ENCODE results near the gene LPA.
"Not testable (repeated sequence)": the region's sequence is repeated elsewhere in the genome, so short reads cannot be mapped to it uniquely, and the experiment has no call there.

The LPA gene, protein sequence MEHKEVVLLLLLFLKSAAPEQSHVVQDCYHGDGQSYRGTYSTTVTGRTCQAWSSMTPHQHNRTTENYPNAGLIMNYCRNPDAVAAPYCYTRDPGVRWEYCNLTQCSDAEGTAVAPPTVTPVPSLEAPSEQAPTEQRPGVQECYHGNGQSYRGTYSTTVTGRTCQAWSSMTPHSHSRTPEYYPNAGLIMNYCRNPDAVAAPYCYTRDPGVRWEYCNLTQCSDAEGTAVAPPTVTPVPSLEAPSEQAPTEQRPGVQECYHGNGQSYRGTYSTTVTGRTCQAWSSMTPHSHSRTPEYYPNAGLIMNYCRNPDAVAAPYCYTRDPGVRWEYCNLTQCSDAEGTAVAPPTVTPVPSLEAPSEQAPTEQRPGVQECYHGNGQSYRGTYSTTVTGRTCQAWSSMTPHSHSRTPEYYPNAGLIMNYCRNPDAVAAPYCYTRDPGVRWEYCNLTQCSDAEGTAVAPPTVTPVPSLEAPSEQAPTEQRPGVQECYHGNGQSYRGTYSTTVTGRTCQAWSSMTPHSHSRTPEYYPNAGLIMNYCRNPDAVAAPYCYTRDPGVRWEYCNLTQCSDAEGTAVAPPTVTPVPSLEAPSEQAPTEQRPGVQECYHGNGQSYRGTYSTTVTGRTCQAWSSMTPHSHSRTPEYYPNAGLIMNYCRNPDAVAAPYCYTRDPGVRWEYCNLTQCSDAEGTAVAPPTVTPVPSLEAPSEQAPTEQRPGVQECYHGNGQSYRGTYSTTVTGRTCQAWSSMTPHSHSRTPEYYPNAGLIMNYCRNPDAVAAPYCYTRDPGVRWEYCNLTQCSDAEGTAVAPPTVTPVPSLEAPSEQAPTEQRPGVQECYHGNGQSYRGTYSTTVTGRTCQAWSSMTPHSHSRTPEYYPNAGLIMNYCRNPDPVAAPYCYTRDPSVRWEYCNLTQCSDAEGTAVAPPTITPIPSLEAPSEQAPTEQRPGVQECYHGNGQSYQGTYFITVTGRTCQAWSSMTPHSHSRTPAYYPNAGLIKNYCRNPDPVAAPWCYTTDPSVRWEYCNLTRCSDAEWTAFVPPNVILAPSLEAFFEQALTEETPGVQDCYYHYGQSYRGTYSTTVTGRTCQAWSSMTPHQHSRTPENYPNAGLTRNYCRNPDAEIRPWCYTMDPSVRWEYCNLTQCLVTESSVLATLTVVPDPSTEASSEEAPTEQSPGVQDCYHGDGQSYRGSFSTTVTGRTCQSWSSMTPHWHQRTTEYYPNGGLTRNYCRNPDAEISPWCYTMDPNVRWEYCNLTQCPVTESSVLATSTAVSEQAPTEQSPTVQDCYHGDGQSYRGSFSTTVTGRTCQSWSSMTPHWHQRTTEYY (N-terminal part only)

GRCh38 chr6:160664198-160664597 lies at the start of gene LPA:
TSS of gene LPA (minus strand) at chr6:160664275. CDS start at chr6:160664214, 61 bp downstream.
- not testable (repeated sequence) for DNase-seq (ENCODE audit: low read depth in 3 of 3)

DNA sequence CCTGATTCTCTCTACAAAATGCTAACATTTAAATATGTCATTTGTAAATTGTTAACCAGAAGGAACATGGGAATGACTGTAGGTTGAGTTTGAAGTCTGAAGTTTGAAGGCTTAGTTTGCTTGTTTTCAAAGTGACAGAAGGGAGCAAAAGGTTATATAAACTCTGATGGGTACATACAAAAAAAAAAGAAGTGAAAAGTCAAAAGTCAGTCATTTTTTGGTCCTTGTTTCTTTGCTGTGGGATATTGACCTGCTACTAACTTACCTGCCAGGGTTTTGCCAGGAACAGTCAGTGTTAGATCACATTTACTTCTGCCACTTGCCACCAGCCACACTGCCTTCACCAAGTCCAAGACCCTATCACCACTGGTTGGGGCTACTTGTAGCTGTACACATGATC lies 44.9 kb upstream of the LPA start:
- not testable (repeated sequence) for DNase-seq (ENCODE audit: low read depth in 3 of 3)

- DNase-seq (ENCODE audit: low read depth in 3 of 3), result not testable (repeated sequence)
These were observed 40.6 kb upstream of the LPA start for GRCh38 chr6:160704688-160705087.

- DNase-seq (ENCODE audit: low read depth in 3 of 3), result not testable (repeated sequence)
These were observed 38.0 kb upstream of the LPA start, which contains the start of gene PLG for GRCh38 chr6:160701918-160702680. TSS of gene PLG (plus strand) at chr6:160702244. CDS start at chr6:160702305, 61 bp downstream.

DNA sequence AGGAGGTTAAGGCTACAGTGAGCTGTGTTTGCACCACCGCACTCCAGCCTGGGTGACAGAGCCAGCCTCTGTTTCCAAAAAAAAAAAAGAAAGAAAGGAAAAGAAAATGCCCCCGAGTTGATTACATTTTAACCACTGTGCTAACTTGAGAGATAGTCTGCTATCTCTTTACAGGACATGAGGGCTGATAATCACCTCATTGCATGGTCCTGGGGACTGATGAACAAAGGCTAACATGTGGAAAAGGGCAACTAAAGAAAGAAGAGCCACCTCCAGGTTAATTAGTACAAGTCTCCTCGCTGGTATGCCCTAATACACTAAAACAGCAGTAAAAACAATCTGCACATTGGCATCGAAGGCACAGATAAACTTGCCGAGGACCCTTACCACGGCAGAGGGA lies 33.8 kb upstream of the LPA start:
- no peak for DNase-seq (ENCODE audit: low read depth in 3 of 3)

GRCh38 chr6:160696884-160697283 lies 32.8 kb upstream of the LPA start:
- not testable (repeated sequence) for DNase-seq (ENCODE audit: low read depth in 3 of 3)

- not testable (repeated sequence) for DNase-seq (ENCODE audit: low read depth in 3 of 3)
These were observed 31.5 kb upstream of the LPA start for GRCh38 chr6:160695622-160696021.

DNA sequence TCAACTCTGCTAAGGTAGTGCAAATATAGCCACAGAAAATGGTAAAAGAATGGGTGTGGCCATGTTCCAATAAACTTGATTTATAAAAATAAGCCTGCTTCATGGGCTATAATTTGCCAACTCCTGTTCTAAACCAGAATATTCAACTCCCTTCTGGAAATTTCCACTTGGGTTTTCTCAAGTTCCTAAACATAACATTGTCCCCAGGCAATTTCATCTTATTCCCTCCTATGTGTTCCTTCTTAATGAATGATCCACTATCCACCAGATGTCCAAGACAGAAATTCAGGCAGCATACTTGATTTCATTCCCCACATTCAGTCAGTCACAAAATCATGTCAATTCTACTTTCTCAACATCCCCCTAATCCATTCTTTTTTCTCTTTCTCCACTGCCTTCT lies 30.9 kb upstream of the LPA start:
- not testable (repeated sequence) for DNase-seq (ENCODE audit: low read depth in 3 of 3)

GRCh38 chr6:160692369-160692959 lies 28.4 kb upstream of the LPA start:
- DNase-seq (ENCODE audit: low read depth in 3 of 3), result no peak

DNA sequence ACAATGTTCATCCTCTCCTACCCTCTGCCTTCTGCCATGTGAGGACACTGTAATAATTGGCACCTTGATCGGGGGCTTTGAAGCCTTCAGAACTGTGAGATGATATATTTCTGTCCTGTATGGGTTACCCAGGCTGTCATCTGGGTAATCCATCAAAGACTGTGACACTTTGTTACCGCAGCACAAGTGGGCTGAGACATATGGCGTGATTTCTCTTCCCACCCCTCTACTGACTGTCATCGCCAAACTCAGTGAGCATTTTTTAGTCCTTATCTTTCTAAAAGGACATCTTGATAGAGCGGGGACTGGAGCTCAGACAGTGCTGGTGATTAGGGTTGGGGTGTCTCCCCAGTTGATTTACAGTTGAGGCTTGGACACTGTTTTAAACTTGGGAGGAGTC lies 27.5 kb upstream of the LPA start:
- no peak for DNase-seq (ENCODE audit: low read depth in 3 of 3)

DNA sequence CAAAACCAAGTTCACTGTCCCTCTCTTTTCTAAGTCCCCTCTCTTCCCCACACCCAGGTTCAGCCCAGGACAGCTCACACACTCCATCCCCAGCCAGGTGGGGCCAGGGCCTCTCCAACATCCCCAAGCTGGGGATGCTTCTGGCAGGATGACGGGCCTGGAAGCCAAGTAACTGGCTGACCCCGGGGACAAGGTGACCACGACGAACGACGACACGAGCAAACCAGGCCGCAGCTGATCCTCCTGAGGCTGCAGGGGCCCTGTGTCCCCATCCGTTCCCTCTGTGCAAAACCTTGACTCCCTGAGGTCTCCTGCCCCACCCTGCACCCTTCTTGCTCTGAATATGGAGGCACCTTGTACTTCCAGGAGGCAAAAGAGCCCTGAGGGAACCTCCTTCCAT lies 26.4 kb upstream of the LPA start:
- no peak for DNase-seq (ENCODE audit: low read depth in 3 of 3)

DNA sequence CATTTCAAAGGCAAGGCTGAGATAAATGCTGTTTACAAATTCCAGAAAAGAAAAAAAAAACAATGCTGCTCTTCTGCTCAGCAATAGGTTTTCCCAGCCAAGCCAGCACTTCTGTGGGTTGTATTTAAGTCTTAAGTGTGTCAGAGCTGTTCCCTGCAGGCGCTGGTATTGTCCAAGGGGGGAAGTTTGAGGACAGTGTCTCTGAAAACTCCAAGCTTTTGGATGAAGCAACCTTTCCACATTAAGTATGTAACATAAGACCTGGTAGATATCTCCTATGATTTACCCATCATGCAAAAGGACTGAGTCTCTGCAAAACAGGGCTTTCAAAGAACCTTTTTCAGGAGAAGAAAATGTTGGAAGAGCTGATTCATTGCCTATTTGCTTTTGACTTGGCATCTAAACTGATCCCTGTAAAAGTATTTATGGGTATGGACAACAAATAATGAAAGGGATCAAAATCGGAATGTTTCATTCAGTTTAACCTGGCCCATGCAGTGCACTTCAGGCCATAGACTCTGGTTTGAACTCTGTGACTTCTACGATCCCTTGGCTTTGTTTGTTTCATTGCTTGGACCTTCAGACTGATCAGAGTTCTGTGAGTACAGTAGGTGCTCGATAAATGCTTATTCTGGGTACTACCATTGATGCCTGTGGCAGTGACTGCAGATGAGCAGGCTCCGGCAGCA lies 21.8 kb upstream of the LPA start:
- no peak for DNase-seq (ENCODE audit: low read depth in 3 of 3)

DNA sequence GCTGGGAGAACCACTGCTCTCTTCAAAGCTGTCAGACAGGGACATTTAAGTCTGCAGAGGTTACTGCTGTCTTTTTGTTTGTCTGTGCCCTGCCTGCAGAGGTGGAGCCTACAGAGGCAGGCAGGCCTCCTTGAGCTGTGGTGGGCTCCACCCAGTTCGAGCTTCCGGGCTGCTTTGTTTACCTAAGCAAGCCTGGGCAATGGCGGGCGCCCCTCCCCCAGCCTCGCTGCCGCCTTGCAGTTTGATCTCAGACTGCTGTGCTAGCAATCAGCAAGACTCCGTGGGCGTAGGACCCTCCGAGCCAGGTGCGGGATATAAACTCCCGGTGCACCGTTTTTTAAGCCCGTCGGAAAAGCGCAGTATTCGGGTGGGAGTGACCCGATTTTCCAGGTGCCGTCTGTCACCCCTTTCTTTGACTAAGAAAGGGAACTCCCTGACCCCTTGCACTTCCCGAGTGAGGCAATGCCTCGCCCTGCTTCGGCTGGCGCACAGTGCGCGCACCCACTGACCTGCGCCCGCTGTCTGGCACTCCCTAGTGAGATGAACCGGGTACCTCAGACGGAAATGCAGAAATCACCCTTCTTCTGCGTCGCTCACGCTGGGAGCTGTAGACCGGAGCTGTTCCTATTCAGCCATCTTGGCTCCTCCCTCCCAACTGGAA lies 21.2 kb upstream of the LPA start:
- not testable (repeated sequence) for DNase-seq (ENCODE audit: low read depth in 3 of 3)

- no peak for DNase-seq (ENCODE audit: low read depth in 3 of 3)
These were observed 15.3 kb upstream of the LPA start for GRCh38 chr6:160679402-160679769.

GRCh38 chr6:160678744-160679401 lies 14.8 kb upstream of the LPA start:
- DNase-seq (ENCODE audit: low read depth in 3 of 3), result no peak

- DNase-seq (ENCODE audit: low read depth in 3 of 3), result no peak
These were observed 14.2 kb upstream of the LPA start for GRCh38 chr6:160678230-160678629.

GRCh38 chr6:160676418-160676817 lies 12.3 kb upstream of the LPA start:
- DNase-seq (ENCODE audit: low read depth in 3 of 3), result not testable (repeated sequence)

DNA sequence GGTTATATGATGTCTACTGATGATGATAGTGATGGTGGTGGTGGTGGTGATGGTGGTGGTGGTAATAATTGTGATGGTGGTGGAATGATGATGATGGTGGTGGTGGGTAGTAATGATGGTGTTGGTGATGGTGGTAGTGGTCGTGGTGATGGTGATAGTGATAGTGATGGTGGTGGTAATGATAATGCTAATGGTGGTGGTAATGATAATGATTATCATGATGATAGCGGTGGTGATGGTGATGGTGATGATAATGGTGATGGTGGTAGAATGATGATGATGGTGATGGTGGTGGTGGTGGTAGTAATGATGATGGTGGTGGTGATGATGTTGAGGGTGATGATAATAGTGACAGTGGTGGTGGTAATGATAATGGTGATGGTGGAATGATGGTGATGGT lies 4.5 kb upstream of the LPA start:
- DNase-seq (ENCODE audit: low read depth in 3 of 3), result no peak

Measured in stimulated activated CD4-positive, alpha-beta T cell treated with anti-CD3 and anti-CD28 coated beads, TNF-alpha, amount 100 ng/mL, for 48 hours (primary cell).